Activated CD4-positive, alpha-beta T cell treated with anti-CD3 and anti-CD28 coated beads, Interleukin-2, amount 10 ng/mL, durations not matched to agents 7 days and 5 days (primary cell): ENCODE results near the gene ELF2. TPM values are rescaled to one million over a fixed set of nuclear protein-coding genes. Genes with fewer than 3 reads are reported as not detected.
"Not testable (repeated sequence)": the region's sequence is repeated elsewhere in the genome, so short reads cannot be mapped to it uniquely, and the experiment has no call there.

Experiments used
- CTCF ChIA-PET: fragments of 350-600 bp; sonication (Branson Sonifier 250); formaldehyde crosslinking; loops from one replicate; lab custom pipeline; 2021; ENCODE audit warnings: antibody characterized with exemption; lab: Charles Lee
- POLR2A ChIA-PET: fragments of 350-600 bp; sonication (Branson Sonifier 250); formaldehyde crosslinking; loops from one replicate; lab custom pipeline; 2021; ENCODE audit warnings: antibody characterized with exemption; lab: Charles Lee
- DNase-seq: peaks from one replicate; pipeline ENCODE4 v3.0.0-alpha.2; 2020
- H3K27ac Mint-ChIP-seq: one replicate; pipeline ENCODE4 v1.8.0; 2021; ENCODE audit warnings: mild to moderate bottlenecking, moderate library complexity, mixed read lengths
- H3K27me3 Mint-ChIP-seq: one replicate; pipeline ENCODE4 v1.8.0; 2021; ENCODE audit warnings: mixed read lengths
- H3K36me3 Mint-ChIP-seq: one replicate; pipeline ENCODE4 v1.8.0; 2021; ENCODE audit warnings: low read depth, mixed read lengths
- H3K4me1 Mint-ChIP-seq: one replicate; pipeline ENCODE4 v1.8.0; 2021; ENCODE audit warnings: mixed read lengths
- H3K4me3 Mint-ChIP-seq: one replicate; pipeline ENCODE4 v1.8.0; 2021; ENCODE audit warnings: mild to moderate bottlenecking, moderate library complexity, mixed read lengths
- H3K9me3 Mint-ChIP-seq: one replicate; pipeline ENCODE4 v1.8.0; 2021; ENCODE audit warnings: mixed read lengths
- total RNA-seq, 2 experiments: library from RNA; stranded (reverse); gene quantifications; one replicate each; pipeline ENCODE4 v1.2.3, GENCODE V29; 2021

ELF2 gene
- total RNA-seq, 2 experiments from 2014 or later = 44.5 to 50.6 TPM

- Mint-ChIP-seq H3K27ac (peak overlapping the region; percentile 88), H3K4me3 (peak overlapping the region; percentile 83), H3K27me3 (peaks cover 14% of the 10 kb centered on the region)
Measured at GRCh38 chr4:139176302-139177048, 543 bp downstream of the ELF2 start.

GRCh38 chr4:139175646-139176301, 1.2 kb downstream of the ELF2 start:
- H3K27me3 Mint-ChIP-seq = peaks cover 14% of the 10 kb centered on the region
- H3K4me1 Mint-ChIP-seq = peaks cover 26% of the 10 kb centered on the region
- no peaks in the 10 kb centered on the region for H3K9me3 Mint-ChIP-seq
- DNase-seq = no peak
- no peaks in the 10 kb centered on the region for H3K36me3 Mint-ChIP-seq
- CTCF ChIA-PET = interaction anchor here (0.6 to 1.7 kb wide), 3 partner anchors 22 to 480 kb away, joined by 3 to 6 read pairs (median 3); no protein-coding TSS in a partner anchor
- H3K4me3 Mint-ChIP-seq = peak overlapping the region; percentile 83
- peak overlapping the region; percentile 88 for H3K27ac Mint-ChIP-seq
- POLR2A ChIA-PET = no interaction called here

More at GRCh38 chr4:139176302-139177048, 543 bp downstream of the ELF2 start:
- H3K36me3 Mint-ChIP-seq = no peaks in the 10 kb centered on the region
- POLR2A ChIA-PET = no interaction called here
- CTCF ChIA-PET = interaction anchor here (0.6 to 1.7 kb wide), 3 partner anchors 23 to 479 kb away, joined by 3 to 6 read pairs (median 3); no protein-coding TSS in a partner anchor
- peak; percentile 71 for DNase-seq
- H3K4me1 Mint-ChIP-seq = peaks cover 26% of the 10 kb centered on the region
- no peaks in the 10 kb centered on the region for H3K9me3 Mint-ChIP-seq

- POLR2A ChIA-PET = no interaction called here
- Mint-ChIP-seq H3K4me1 (peaks cover 20% of the 10 kb centered on the region), H3K36me3 (no peaks in the 10 kb centered on the region), H3K4me3 (no peak overlapping the region), H3K27me3 (peaks cover 14% of the 10 kb centered on the region), H3K9me3 (no peaks in the 10 kb centered on the region), H3K27ac (no peak overlapping the region)
- CTCF ChIA-PET = interaction anchor here (0.8 to 1.2 kb wide), 3 partner anchors 94 to 128 kb away, joined by 3 to 4 read pairs (median 4); no protein-coding TSS in a partner anchor
- no peak for DNase-seq
Measured at GRCh38 chr4:139171876-139172691, 4.9 kb downstream of the ELF2 start.

GRCh38 chr4:139170932-139171331, 6.1 kb downstream of the ELF2 start:
- Mint-ChIP-seq H3K27ac (no peak overlapping the region), H3K4me1 (peaks cover 18% of the 10 kb centered on the region), H3K9me3 (no peaks in the 10 kb centered on the region), H3K27me3 (peaks cover 12% of the 10 kb centered on the region), H3K36me3 (no peaks in the 10 kb centered on the region), H3K4me3 (no peak overlapping the region)
- ChIA-PET POLR2A (no interaction called here), CTCF (interaction anchor here (1.1 kb wide), 1 partner anchor 95 kb away, joined by 4 read pairs; no protein-coding TSS in a partner anchor)
- no peak for DNase-seq

- Mint-ChIP-seq H3K27ac (no peak overlapping the region), H3K4me3 (no peak overlapping the region), H3K9me3 (no peaks in the 10 kb centered on the region), H3K4me1 (peaks cover 23% of the 10 kb centered on the region), H3K36me3 (no peaks in the 10 kb centered on the region), H3K27me3 (peaks cover 1% of the 10 kb centered on the region)
- ChIA-PET POLR2A (no interaction called here), CTCF (interaction anchor here (0.8 to 1.4 kb wide), 3 partner anchors 14 to 199 kb away, joined by 3 read pairs; no protein-coding TSS in a partner anchor)
- no peak for DNase-seq
Measured at GRCh38 chr4:139167774-139168444, 9.1 kb downstream of the ELF2 start.

- Mint-ChIP-seq H3K4me3 (no peak overlapping the region), H3K27me3 (no peaks in the 10 kb centered on the region), H3K4me1 (peaks cover 16% of the 10 kb centered on the region), H3K27ac (no peak overlapping the region), H3K9me3 (no peaks in the 10 kb centered on the region), H3K36me3 (no peaks in the 10 kb centered on the region)
- CTCF ChIA-PET = no interaction called here
- POLR2A ChIA-PET = no interaction called here
- DNase-seq = no peak
Measured at GRCh38 chr4:139164731-139165130, 12.3 kb downstream of the ELF2 start.

- Mint-ChIP-seq H3K9me3 (no peaks in the 10 kb centered on the region), H3K36me3 (no peaks in the 10 kb centered on the region), H3K27ac (no peak overlapping the region), H3K27me3 (no peaks in the 10 kb centered on the region), H3K4me3 (no peak overlapping the region), H3K4me1 (peaks cover 16% of the 10 kb centered on the region)
- POLR2A ChIA-PET = no interaction called here
- CTCF ChIA-PET = no interaction called here
- no peak for DNase-seq
Measured at GRCh38 chr4:139163806-139164206, 13.2 kb downstream of the ELF2 start.

GRCh38 chr4:139157977-139158376, 19.0 kb downstream of the ELF2 start:
- H3K4me3 Mint-ChIP-seq, CTCF ChIA-PET, POLR2A ChIA-PET, H3K36me3 Mint-ChIP-seq, H3K4me1 Mint-ChIP-seq, H3K27me3 Mint-ChIP-seq, H3K9me3 Mint-ChIP-seq, DNase-seq, H3K27ac Mint-ChIP-seq: not testable (repeated sequence)

GRCh38 chr4:139154952-139155557, 22.0 kb downstream of the ELF2 start:
- H3K9me3 Mint-ChIP-seq = no peaks in the 10 kb centered on the region
- peaks cover 2% of the 10 kb centered on the region for H3K4me1 Mint-ChIP-seq
- no peaks in the 10 kb centered on the region for H3K36me3 Mint-ChIP-seq
- no peak overlapping the region for H3K4me3 Mint-ChIP-seq
- DNase-seq = no peak
- ChIA-PET POLR2A (interaction anchor here (0.7 kb wide), 1 partner anchor 34 kb away, joined by 16 read pairs; no protein-coding TSS in a partner anchor), CTCF (interaction anchor here (1.3 to 2.4 kb wide), 3 partner anchors 10 to 21 kb away, joined by 3 to 6 read pairs (median 6); no protein-coding TSS in a partner anchor)
- H3K27me3 Mint-ChIP-seq = no peaks in the 10 kb centered on the region
- no peak overlapping the region for H3K27ac Mint-ChIP-seq

- POLR2A ChIA-PET = no interaction called here
Measured at GRCh38 chr4:139154538-139154937, 22.5 kb downstream of the ELF2 start.

GRCh38 chr4:139154134-139154421, 22.9 kb downstream of the ELF2 start:
- ChIA-PET CTCF (interaction anchor here (1.0 to 2.4 kb wide), 4 partner anchors 9 to 73 kb away, joined by 3 to 6 read pairs (median 6); no protein-coding TSS in a partner anchor), POLR2A (no interaction called here)
- H3K27ac Mint-ChIP-seq = no peak overlapping the region
- no peak for DNase-seq
- no peaks in the 10 kb centered on the region for H3K36me3 Mint-ChIP-seq
- H3K9me3 Mint-ChIP-seq = no peaks in the 10 kb centered on the region
- H3K4me3 Mint-ChIP-seq = no peak overlapping the region
- no peaks in the 10 kb centered on the region for H3K27me3 Mint-ChIP-seq
- H3K4me1 Mint-ChIP-seq = peaks cover 2% of the 10 kb centered on the region

More at GRCh38 chr4:139154538-139154937, 22.5 kb downstream of the ELF2 start:
- DNase-seq = no peak
- H3K4me3 Mint-ChIP-seq = no peak overlapping the region
- no peaks in the 10 kb centered on the region for H3K9me3 Mint-ChIP-seq
- CTCF ChIA-PET = interaction anchor here (1.2 to 2.4 kb wide), 4 partner anchors 10 to 21 kb away, joined by 3 to 6 read pairs (median 4); no protein-coding TSS in a partner anchor
- no peaks in the 10 kb centered on the region for H3K27me3 Mint-ChIP-seq
- peaks cover 2% of the 10 kb centered on the region for H3K4me1 Mint-ChIP-seq
- no peaks in the 10 kb centered on the region for H3K36me3 Mint-ChIP-seq
- no peak overlapping the region for H3K27ac Mint-ChIP-seq
